Neutrophil (primary cell): Measurements from ENCODE around the gene DES.

Source experiments
- H3K27ac ChIP-seq: fragments of 200-600 bp; sonication (generic); 2 replicates; pipeline ENCODE4 v1.5.1; 2016; ENCODE audit warnings: mild to moderate bottlenecking, moderate library complexity
- H3K27me3 ChIP-seq: fragments of 200-600 bp; sonication (generic); 2 replicates; pipeline ENCODE4 v1.6.0; 2016; ENCODE audit warnings: mild to moderate bottlenecking
- H3K36me3 ChIP-seq: fragments of 200-600 bp; sonication (generic); 2 replicates; pipeline ENCODE4 v1.5.1; 2017
- H3K4me1 ChIP-seq, 2 experiments: fragments of 200-600 bp in 1 of 2; sonication (generic) in 1 of 2; 1 replicate in 1 of 2; 2 replicates in 1 of 2; pipeline versions ENCODE4 v1.5.1 to v1.6.1; 2013 to 2016; ENCODE audit warnings: low read depth in 1 of 2, low read length in 1 of 2, mild to moderate bottlenecking in 1 of 2, moderate library complexity in 1 of 2; ENCODE audit not compliant: control insufficient read depth in 1 of 2, insufficient read depth in 1 of 2
- H3K4me3 ChIP-seq, 2 experiments: fragments of 200-600 bp in 1 of 2; sonication (generic) in 1 of 2; 1 replicate in 1 of 2; 2 replicates in 1 of 2; pipeline ENCODE4 v1.5.1; 2013 to 2016; ENCODE audit warnings: low read depth in 1 of 2, low read length in 1 of 2, mild to moderate bottlenecking in 1 of 2, moderate library complexity in 1 of 2
- H3K9me3 ChIP-seq: fragments of 200-600 bp; sonication (generic); 2 replicates; pipeline ENCODE4 v1.5.1; 2016
- CTCF ChIP-seq: fragments of 200-600 bp; sonication (generic); IDR thresholded peaks from 2 replicates; pipeline ENCODE4 v1.5.1; 2016; ENCODE audit warnings: antibody characterized with exemption

The DES gene

GRCh38 chr2:219423652-219424377, 5.6 kb downstream of the DES start:
- Histone ChIP-seq H3K4me1 (no peaks in the 10 kb centered on the region), H3K9me3 (no peaks in the 10 kb centered on the region), H3K4me3 (no peak overlapping the region), H3K36me3 (no peaks in the 10 kb centered on the region), H3K27ac (no peak overlapping the region), H3K27me3 (peaks cover 73% of the 10 kb centered on the region)
- no peak for TF ChIP-seq CTCF

- Histone ChIP-seq H3K27ac (no peak overlapping the region), H3K36me3 (no peaks in the 10 kb centered on the region), H3K27me3 (peaks cover 68% of the 10 kb centered on the region), H3K4me1 (no peaks in the 10 kb centered on the region), H3K9me3 (no peaks in the 10 kb centered on the region), H3K4me3 (no peak overlapping the region)
- no peak for TF ChIP-seq CTCF
Observed at GRCh38 chr2:219425238-219426067, 7.3 kb downstream of the DES start.

- Histone ChIP-seq H3K4me3 (no peak overlapping the region), H3K36me3 (no peaks in the 10 kb centered on the region), H3K27me3 (peaks cover 64% of the 10 kb centered on the region), H3K9me3 (no peaks in the 10 kb centered on the region), H3K27ac (no peak overlapping the region), H3K4me1 (no peaks in the 10 kb centered on the region)
- TF ChIP-seq CTCF, result no peak
Observed at GRCh38 chr2:219426068-219426443, 7.9 kb downstream of the DES start.

DNA sequence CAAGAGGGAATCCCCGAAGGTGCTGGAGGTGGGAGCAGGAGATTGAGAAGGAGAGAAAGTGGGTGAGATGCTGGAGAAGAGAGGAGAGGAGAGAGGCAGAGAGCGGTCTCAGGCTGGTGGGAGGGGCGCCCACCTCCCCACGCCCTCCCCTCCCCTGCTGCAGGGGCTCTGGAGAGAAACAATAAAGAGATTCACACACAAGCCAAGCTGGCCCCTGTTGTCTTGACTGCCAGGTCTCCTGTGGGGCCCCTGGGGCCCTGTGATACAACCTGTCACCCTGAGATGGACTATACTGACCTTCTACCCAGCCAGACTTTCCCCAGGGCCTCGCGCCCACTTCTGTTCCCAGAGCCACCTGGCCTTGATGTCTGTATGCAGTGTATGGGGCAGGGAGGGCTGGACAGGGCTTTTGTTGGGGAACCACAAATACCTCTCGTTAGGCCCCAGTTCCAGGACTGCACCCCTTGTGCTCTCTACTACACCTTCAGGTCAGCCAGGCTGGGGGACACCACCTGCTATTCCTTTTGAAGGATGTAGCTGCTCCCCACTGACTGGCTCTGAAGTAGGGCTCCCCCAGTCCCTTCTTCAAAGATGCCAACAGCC, 8.5 kb downstream of the DES start:
- TF ChIP-seq CTCF, result no peak
- Histone ChIP-seq H3K27me3 (peaks cover 61% of the 10 kb centered on the region), H3K36me3 (no peaks in the 10 kb centered on the region)

DNA sequence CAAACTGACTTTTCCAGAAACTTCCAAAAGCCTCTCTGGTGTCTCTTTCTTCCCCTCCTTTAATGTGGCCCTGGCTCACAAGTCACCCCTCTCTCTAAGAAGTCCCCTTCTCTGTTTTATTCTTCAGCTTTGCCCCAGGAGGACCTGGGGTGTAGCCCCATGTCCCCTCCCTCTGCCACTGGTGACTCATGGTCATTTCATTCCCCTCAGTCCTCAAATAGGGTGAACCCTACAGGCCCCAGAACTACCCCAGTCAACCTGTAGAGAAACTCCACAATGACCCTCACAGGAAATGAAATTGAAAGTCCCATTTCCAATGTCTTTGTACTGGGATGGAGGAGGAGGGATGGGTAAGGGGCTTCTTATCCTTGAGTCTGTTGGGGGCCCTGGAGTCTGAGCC, 10.3 kb downstream of the DES start:
- H3K36me3 ChIP-seq, result no peaks in the 10 kb centered on the region
- peaks cover 75% of the 10 kb centered on the region for H3K27me3 ChIP-seq
- no peaks in the 10 kb centered on the region for H3K9me3 ChIP-seq
- H3K27ac ChIP-seq, result no peak overlapping the region
- no peak for TF ChIP-seq CTCF
- no peak overlapping the region for H3K4me3 ChIP-seq
- no peaks in the 10 kb centered on the region for H3K4me1 ChIP-seq

More for the DNA sequence above, 8.5 kb downstream of the DES start:
- H3K27ac ChIP-seq, result no peak overlapping the region
- no peaks in the 10 kb centered on the region for H3K9me3 ChIP-seq
- H3K4me1 ChIP-seq, result no peaks in the 10 kb centered on the region
- no peak overlapping the region for H3K4me3 ChIP-seq
